ENCODE measurements around the gene NFIA.

Gene NFIA

GRCh38 chr1:61100578-61100977 lies 18.2 kb downstream of the NFIA start:
- no peak overlapping the region for H3K4me3 Mint-ChIP-seq
- no peaks in the 10 kb centered on the region for H3K36me3 Mint-ChIP-seq
- ATAC-seq, result no peak
- no peaks in the 10 kb centered on the region for H3K4me1 Mint-ChIP-seq
- peaks cover 17% of the 10 kb centered on the region for H3K27me3 Mint-ChIP-seq
- no peaks in the 10 kb centered on the region for H3K9me3 Mint-ChIP-seq
- no peak overlapping the region for H3K27ac Mint-ChIP-seq

GRCh38 chr1:61101536-61101935 lies 19.2 kb downstream of the NFIA start:
- peaks cover 17% of the 10 kb centered on the region for H3K27me3 Mint-ChIP-seq
- no peaks in the 10 kb centered on the region for H3K4me1 Mint-ChIP-seq
- H3K27ac Mint-ChIP-seq, result no peak overlapping the region
- no peaks in the 10 kb centered on the region for H3K36me3 Mint-ChIP-seq
- no peaks in the 10 kb centered on the region for H3K9me3 Mint-ChIP-seq
- ATAC-seq, result no peak
- H3K4me3 Mint-ChIP-seq, result no peak overlapping the region

GRCh38 chr1:61102041-61102440 lies 19.7 kb downstream of the NFIA start:
- H3K9me3 Mint-ChIP-seq, result no peaks in the 10 kb centered on the region
- H3K36me3 Mint-ChIP-seq, result no peaks in the 10 kb centered on the region
- no peaks in the 10 kb centered on the region for H3K4me1 Mint-ChIP-seq
- no peak overlapping the region for H3K4me3 Mint-ChIP-seq
- H3K27me3 Mint-ChIP-seq, result peaks cover 17% of the 10 kb centered on the region
- H3K27ac Mint-ChIP-seq, result no peak overlapping the region
- no peak for ATAC-seq

- Mint-ChIP-seq H3K9me3 (no peaks in the 10 kb centered on the region), H3K27me3 (peaks cover 17% of the 10 kb centered on the region), H3K4me3 (no peak overlapping the region), H3K4me1 (no peaks in the 10 kb centered on the region), H3K36me3 (no peaks in the 10 kb centered on the region), H3K27ac (no peak overlapping the region)
- ATAC-seq, result no peak
Measured at GRCh38 chr1:61102621-61103020, 20.3 kb downstream of the NFIA start.

GRCh38 chr1:61104220-61104671 lies 21.9 kb downstream of the NFIA start:
- H3K4me1 Mint-ChIP-seq, result no peaks in the 10 kb centered on the region
- no peak overlapping the region for H3K27ac Mint-ChIP-seq
- H3K9me3 Mint-ChIP-seq, result no peaks in the 10 kb centered on the region
- no peaks in the 10 kb centered on the region for H3K36me3 Mint-ChIP-seq
- no peak for ATAC-seq
- H3K27me3 Mint-ChIP-seq, result peaks cover 17% of the 10 kb centered on the region
- H3K4me3 Mint-ChIP-seq, result no peak overlapping the region

GRCh38 chr1:61107638-61108037 lies 25.3 kb downstream of the NFIA start:
- H3K4me3 Mint-ChIP-seq, result no peak overlapping the region
- no peak for ATAC-seq
- no peak overlapping the region for H3K27ac Mint-ChIP-seq
- H3K4me1 Mint-ChIP-seq, result no peaks in the 10 kb centered on the region
- peaks cover 28% of the 10 kb centered on the region for H3K27me3 Mint-ChIP-seq
- H3K36me3 Mint-ChIP-seq, result no peaks in the 10 kb centered on the region
- no peaks in the 10 kb centered on the region for H3K9me3 Mint-ChIP-seq

- Mint-ChIP-seq H3K27ac (no peak overlapping the region), H3K36me3 (no peaks in the 10 kb centered on the region)
Measured at GRCh38 chr1:61109158-61109557, 26.8 kb downstream of the NFIA start.

GRCh38 chr1:61109910-61110309 lies 27.5 kb downstream of the NFIA start:
- no peaks in the 10 kb centered on the region for H3K36me3 Mint-ChIP-seq
- no peaks in the 10 kb centered on the region for H3K4me1 Mint-ChIP-seq
- H3K4me3 Mint-ChIP-seq, result no peak overlapping the region
- peaks cover 29% of the 10 kb centered on the region for H3K27me3 Mint-ChIP-seq
- H3K9me3 Mint-ChIP-seq, result no peaks in the 10 kb centered on the region
- no peak overlapping the region for H3K27ac Mint-ChIP-seq
- ATAC-seq, result no peak

More at GRCh38 chr1:61109158-61109557, 26.8 kb downstream of the NFIA start:
- Mint-ChIP-seq H3K4me1 (no peaks in the 10 kb centered on the region), H3K4me3 (no peak overlapping the region), H3K9me3 (no peaks in the 10 kb centered on the region), H3K27me3 (peaks cover 28% of the 10 kb centered on the region)
- no peak for ATAC-seq

GRCh38 chr1:61110554-61110953 lies 28.2 kb downstream of the NFIA start:
- H3K4me1 Mint-ChIP-seq, result no peaks in the 10 kb centered on the region
- H3K27ac Mint-ChIP-seq, result no peak overlapping the region
- peaks cover 35% of the 10 kb centered on the region for H3K27me3 Mint-ChIP-seq
- no peaks in the 10 kb centered on the region for H3K9me3 Mint-ChIP-seq
- H3K4me3 Mint-ChIP-seq, result no peak overlapping the region
- ATAC-seq, result no peak
- no peaks in the 10 kb centered on the region for H3K36me3 Mint-ChIP-seq

GRCh38 chr1:61111084-61112004 lies 29.0 kb downstream of the NFIA start:
- no peaks in the 10 kb centered on the region for H3K36me3 Mint-ChIP-seq
- H3K9me3 Mint-ChIP-seq, result no peaks in the 10 kb centered on the region
- peaks cover 42% of the 10 kb centered on the region for H3K27me3 Mint-ChIP-seq
- no peak for ATAC-seq
- no peaks in the 10 kb centered on the region for H3K4me1 Mint-ChIP-seq
- no peak overlapping the region for H3K4me3 Mint-ChIP-seq
- no peak overlapping the region for H3K27ac Mint-ChIP-seq

- Mint-ChIP-seq H3K4me1 (no peaks in the 10 kb centered on the region), H3K36me3 (no peaks in the 10 kb centered on the region), H3K27ac (no peak overlapping the region), H3K4me3 (no peak overlapping the region), H3K27me3 (peaks cover 35% of the 10 kb centered on the region), H3K9me3 (no peaks in the 10 kb centered on the region)
- ATAC-seq, result no peak
Measured at GRCh38 chr1:61114178-61114870, 32.0 kb downstream of the NFIA start.

GRCh38 chr1:61115436-61115835 lies 33.1 kb downstream of the NFIA start:
- H3K27me3 Mint-ChIP-seq, result peaks cover 24% of the 10 kb centered on the region
- no peak overlapping the region for H3K4me3 Mint-ChIP-seq
- H3K27ac Mint-ChIP-seq, result no peak overlapping the region
- H3K9me3 Mint-ChIP-seq, result no peaks in the 10 kb centered on the region
- no peaks in the 10 kb centered on the region for H3K36me3 Mint-ChIP-seq
- no peaks in the 10 kb centered on the region for H3K4me1 Mint-ChIP-seq
- ATAC-seq, result no peak

GRCh38 chr1:61116421-61116820 lies 34.1 kb downstream of the NFIA start:
- Mint-ChIP-seq H3K4me3 (no peak overlapping the region), H3K27me3 (peaks cover 15% of the 10 kb centered on the region), H3K4me1 (no peaks in the 10 kb centered on the region), H3K9me3 (no peaks in the 10 kb centered on the region), H3K36me3 (no peaks in the 10 kb centered on the region), H3K27ac (no peak overlapping the region)
- ATAC-seq, result no peak

GRCh38 chr1:61117283-61117682 lies 34.9 kb downstream of the NFIA start:
- no peak for ATAC-seq
- Mint-ChIP-seq H3K4me3 (no peak overlapping the region), H3K36me3 (no peaks in the 10 kb centered on the region), H3K9me3 (no peaks in the 10 kb centered on the region), H3K4me1 (no peaks in the 10 kb centered on the region), H3K27me3 (peaks cover 15% of the 10 kb centered on the region), H3K27ac (no peak overlapping the region)

- H3K9me3 Mint-ChIP-seq, result no peaks in the 10 kb centered on the region
- peaks cover 27% of the 10 kb centered on the region for H3K27me3 Mint-ChIP-seq
- H3K36me3 Mint-ChIP-seq, result no peaks in the 10 kb centered on the region
- no peak overlapping the region for H3K27ac Mint-ChIP-seq
- no peak for ATAC-seq
- no peaks in the 10 kb centered on the region for H3K4me1 Mint-ChIP-seq
- H3K4me3 Mint-ChIP-seq, result no peak overlapping the region
Measured at GRCh38 chr1:61119085-61119484, 36.7 kb downstream of the NFIA start.
